Measurements from ENCODE around the gene SPTBN1. TPM values are rescaled to one million over a fixed set of nuclear protein-coding genes. Genes with fewer than 3 reads are reported as not detected.

The SPTBN1 gene
- total and polyA plus RNA-seq, 2 of the 13 experiments (the other 11 are each of a cell fraction or from before 2014, with no cell fraction given): 123 to 299 TPM

DNA sequence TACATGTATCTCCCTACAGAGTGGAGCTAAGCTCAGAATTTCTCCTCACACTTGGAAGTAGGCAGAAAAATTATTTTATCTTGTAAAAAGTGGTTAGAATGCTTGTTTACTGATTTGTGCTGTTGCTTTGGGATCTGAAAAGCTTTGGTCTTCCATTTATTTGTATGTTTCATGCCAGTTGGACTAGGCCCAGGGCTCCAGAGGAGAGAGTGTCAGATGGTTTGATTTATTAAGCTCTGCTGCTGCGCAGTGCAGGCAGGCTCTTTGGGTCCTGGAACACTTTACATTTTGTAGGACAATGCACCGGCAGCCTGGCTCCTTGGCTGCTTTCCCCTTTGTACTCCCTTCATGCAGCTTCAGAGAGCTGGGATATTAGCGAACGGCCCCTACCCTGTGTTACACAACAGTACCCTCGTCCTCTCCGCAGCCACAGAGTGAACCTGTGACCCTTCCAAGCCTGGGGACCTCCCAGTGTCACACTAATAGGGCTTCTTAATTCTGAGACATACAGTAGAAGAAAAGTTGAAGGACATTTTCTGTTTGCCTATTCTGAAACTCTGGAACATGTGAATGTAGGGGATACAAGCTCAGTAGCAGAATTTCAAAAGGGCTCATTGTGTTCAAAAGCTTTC lies 210.6 kb downstream of the SPTBN1 start (continued):
- TF ChIP-seq ZNF207 (IDR thresholded peaks at IDR 0.05; ENCODE audit: borderline replicate concordance) (no peak), NPAS2 (CRISPR knock-in tag; IDR thresholded peaks at IDR 0.05; ENCODE audit: borderline replicate concordance) (no peak), MATR3 (CRISPR knock-in tag; IDR thresholded peaks at IDR 0.05) (no peak), FLYWCH1 (CRISPR knock-in tag; IDR thresholded peaks at IDR 0.05) (no peak), TCF7 (IDR thresholded peaks at IDR 0.05; ENCODE audit: low read depth) (peak; percentile 58; the same call in 1 of the 2 replicates), ZNF180 (CRISPR knock-in tag; IDR thresholded peaks at IDR 0.05; ENCODE audit: borderline replicate concordance, low read depth) (no peak), FIP1L1 (IDR thresholded peaks at IDR 0.05; ENCODE audit: borderline replicate concordance, insufficient read depth, low read depth, low read length) (no peak), MTA3 (CRISPR knock-in tag; IDR thresholded peaks at IDR 0.05) (no peak), MZF1 (CRISPR knock-in tag; IDR thresholded peaks at IDR 0.05; ENCODE audit: borderline replicate concordance) (no peak), ZNF124 (CRISPR knock-in tag; IDR thresholded peaks at IDR 0.05) (no peak), SAP130 (CRISPR knock-in tag; IDR thresholded peaks at IDR 0.05; ENCODE audit: low read depth) (peak; percentile 65), SRSF9 (IDR thresholded peaks at IDR 0.05; ENCODE audit: borderline replicate concordance, insufficient read depth, low read depth, low read length, poor library complexity, severe bottlenecking) (no peak), ZNF883 (CRISPR knock-in tag; IDR thresholded peaks at IDR 0.05; ENCODE audit: not compliant biosample characterization) (no peak), ZNF138 (CRISPR knock-in tag; IDR thresholded peaks at IDR 0.05; ENCODE audit: low read depth) (no peak), ZNF569 (CRISPR knock-in tag; IDR thresholded peaks at IDR 0.05; ENCODE audit: borderline replicate concordance) (no peak), BRCA1 (CRISPR knock-in tag; IDR thresholded peaks at IDR 0.05) (0 out of 2 replicates have a peak, but pooled peaks have one; percentile 68), ZNF589 (CRISPR knock-in tag; conservative IDR thresholded peaks at IDR 0.05) (no peak)
- TF ChIP-seq, protein P1, sequence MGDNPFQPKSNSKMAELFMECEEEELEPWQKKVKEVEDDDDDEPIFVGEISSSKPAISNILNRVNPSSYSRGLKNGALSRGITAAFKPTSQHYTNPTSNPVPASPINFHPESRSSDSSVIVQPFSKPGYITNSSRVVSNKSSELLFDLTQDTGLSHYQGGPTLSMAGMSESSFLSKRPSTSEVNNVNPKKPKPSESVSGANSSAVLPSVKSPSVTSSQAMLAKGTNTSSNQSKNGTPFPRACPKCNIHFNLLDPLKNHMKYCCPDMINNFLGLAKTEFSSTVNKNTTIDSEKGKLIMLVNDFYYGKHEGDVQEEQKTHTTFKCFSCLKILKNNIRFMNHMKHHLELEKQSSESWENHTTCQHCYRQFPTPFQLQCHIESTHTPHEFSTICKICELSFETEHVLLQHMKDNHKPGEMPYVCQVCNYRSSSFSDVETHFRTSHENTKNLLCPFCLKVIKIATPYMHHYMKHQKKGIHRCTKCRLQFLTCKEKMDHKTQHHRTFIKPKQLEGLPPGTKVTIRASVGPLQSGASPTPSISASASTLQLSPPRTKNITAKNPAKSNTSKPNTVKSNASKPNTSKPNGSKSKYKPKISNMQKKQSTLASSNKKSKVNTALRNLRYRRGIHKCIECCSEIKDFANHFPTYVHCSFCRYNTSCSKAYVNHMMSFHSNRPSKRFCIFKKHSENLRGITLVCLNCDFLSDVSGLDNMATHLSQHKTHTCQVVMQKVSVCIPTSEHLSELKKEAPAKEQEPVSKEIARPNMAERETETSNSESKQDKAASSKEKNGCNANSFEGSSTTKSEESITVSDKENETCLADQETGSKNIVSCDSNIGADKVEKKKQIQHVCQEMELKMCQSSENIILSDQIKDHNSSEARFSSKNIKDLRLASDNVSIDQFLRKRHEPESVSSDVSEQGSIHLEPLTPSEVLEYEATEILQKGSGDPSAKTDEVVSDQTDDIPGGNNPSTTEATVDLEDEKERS (CRISPR knock-in tag; IDR thresholded peaks at IDR 0.05): no peak
- TF ChIP-seq, protein P2, sequence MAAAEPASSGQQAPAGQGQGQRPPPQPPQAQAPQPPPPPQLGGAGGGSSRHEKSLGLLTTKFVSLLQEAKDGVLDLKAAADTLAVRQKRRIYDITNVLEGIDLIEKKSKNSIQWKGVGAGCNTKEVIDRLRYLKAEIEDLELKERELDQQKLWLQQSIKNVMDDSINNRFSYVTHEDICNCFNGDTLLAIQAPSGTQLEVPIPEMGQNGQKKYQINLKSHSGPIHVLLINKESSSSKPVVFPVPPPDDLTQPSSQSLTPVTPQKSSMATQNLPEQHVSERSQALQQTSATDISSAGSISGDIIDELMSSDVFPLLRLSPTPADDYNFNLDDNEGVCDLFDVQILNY (CRISPR knock-in tag; conservative IDR thresholded peaks at IDR 0.05): no peak
- TF ChIP-seq, protein P3, sequence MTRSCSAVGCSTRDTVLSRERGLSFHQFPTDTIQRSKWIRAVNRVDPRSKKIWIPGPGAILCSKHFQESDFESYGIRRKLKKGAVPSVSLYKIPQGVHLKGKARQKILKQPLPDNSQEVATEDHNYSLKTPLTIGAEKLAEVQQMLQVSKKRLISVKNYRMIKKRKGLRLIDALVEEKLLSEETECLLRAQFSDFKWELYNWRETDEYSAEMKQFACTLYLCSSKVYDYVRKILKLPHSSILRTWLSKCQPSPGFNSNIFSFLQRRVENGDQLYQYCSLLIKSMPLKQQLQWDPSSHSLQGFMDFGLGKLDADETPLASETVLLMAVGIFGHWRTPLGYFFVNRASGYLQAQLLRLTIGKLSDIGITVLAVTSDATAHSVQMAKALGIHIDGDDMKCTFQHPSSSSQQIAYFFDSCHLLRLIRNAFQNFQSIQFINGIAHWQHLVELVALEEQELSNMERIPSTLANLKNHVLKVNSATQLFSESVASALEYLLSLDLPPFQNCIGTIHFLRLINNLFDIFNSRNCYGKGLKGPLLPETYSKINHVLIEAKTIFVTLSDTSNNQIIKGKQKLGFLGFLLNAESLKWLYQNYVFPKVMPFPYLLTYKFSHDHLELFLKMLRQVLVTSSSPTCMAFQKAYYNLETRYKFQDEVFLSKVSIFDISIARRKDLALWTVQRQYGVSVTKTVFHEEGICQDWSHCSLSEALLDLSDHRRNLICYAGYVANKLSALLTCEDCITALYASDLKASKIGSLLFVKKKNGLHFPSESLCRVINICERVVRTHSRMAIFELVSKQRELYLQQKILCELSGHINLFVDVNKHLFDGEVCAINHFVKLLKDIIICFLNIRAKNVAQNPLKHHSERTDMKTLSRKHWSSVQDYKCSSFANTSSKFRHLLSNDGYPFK (CRISPR knock-in tag; IDR thresholded peaks at IDR 0.05; ENCODE audit: borderline replicate concordance): no peak
